Measurements from ENCODE around the gene KRT71.

DNA sequence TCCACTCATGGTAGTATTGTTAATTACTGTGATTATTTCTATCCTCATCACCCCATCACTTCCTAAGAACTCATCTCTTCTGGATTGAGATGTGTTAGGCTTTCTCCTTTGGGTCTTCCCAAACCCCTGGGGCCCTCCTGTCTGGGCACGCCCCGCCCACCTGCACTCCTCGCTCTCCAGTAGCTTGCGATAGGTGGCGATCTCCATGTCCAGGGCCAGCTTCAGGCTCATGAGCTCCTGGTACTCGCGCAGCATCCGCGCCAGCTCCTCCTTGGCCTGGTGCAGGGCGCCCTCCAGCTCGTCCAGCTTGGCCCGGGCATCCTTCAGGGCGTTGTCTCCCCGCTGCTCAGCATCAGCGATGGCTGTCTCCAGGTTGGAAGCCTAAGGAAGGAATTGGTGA, 6.8 kb downstream of the KRT71 start:
- TF ChIP-seq, protein P1, sequence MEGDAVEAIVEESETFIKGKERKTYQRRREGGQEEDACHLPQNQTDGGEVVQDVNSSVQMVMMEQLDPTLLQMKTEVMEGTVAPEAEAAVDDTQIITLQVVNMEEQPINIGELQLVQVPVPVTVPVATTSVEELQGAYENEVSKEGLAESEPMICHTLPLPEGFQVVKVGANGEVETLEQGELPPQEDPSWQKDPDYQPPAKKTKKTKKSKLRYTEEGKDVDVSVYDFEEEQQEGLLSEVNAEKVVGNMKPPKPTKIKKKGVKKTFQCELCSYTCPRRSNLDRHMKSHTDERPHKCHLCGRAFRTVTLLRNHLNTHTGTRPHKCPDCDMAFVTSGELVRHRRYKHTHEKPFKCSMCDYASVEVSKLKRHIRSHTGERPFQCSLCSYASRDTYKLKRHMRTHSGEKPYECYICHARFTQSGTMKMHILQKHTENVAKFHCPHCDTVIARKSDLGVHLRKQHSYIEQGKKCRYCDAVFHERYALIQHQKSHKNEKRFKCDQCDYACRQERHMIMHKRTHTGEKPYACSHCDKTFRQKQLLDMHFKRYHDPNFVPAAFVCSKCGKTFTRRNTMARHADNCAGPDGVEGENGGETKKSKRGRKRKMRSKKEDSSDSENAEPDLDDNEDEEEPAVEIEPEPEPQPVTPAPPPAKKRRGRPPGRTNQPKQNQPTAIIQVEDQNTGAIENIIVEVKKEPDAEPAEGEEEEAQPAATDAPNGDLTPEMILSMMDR (IDR thresholded peaks at IDR 0.05): no peak
- no peak for TF ChIP-seq POLR2A (IDR thresholded peaks at IDR 0.05)
- no peak for TF ChIP-seq EP300 (IDR thresholded peaks at IDR 0.05)

All from sigmoid colon (tissue), 4 donors.